ENCODE results near the gene AMPD3.

DNA sequence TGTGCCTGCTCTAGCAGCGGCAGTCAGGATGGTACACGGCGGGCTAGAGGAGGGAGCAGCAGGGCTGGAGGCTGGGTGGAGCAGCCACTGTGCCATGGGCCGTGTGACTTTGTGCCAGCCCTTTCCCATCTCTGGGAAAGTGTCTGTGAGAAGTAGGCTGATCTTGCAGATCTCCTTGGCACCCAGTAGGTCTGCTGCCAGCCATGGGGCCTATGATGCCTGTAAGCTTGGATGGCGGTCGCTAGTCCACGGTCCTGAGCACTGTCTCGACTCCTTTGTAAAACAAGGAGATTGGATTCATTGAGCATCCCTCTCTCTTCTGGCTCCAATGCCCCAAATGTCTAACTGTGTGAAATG lies 22.6 kb downstream of the AMPD3 start:
- no peak for TF ChIP-seq CTCF (IDR thresholded peaks at IDR 0.05)
- no peak for TF ChIP-seq POLR2AphosphoS5 (IDR thresholded peaks at IDR 0.05; ENCODE audit: low read depth, low read length)
- TF ChIP-seq, protein P1, sequence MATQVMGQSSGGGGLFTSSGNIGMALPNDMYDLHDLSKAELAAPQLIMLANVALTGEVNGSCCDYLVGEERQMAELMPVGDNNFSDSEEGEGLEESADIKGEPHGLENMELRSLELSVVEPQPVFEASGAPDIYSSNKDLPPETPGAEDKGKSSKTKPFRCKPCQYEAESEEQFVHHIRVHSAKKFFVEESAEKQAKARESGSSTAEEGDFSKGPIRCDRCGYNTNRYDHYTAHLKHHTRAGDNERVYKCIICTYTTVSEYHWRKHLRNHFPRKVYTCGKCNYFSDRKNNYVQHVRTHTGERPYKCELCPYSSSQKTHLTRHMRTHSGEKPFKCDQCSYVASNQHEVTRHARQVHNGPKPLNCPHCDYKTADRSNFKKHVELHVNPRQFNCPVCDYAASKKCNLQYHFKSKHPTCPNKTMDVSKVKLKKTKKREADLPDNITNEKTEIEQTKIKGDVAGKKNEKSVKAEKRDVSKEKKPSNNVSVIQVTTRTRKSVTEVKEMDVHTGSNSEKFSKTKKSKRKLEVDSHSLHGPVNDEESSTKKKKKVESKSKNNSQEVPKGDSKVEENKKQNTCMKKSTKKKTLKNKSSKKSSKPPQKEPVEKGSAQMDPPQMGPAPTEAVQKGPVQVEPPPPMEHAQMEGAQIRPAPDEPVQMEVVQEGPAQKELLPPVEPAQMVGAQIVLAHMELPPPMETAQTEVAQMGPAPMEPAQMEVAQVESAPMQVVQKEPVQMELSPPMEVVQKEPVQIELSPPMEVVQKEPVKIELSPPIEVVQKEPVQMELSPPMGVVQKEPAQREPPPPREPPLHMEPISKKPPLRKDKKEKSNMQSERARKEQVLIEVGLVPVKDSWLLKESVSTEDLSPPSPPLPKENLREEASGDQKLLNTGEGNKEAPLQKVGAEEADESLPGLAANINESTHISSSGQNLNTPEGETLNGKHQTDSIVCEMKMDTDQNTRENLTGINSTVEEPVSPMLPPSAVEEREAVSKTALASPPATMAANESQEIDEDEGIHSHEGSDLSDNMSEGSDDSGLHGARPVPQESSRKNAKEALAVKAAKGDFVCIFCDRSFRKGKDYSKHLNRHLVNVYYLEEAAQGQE (IDR thresholded peaks at IDR 0.05; ENCODE audit: low read depth, low read length) = no peak
- no peak for TF ChIP-seq TEAD4 (IDR thresholded peaks at IDR 0.05; ENCODE audit: borderline replicate concordance, insufficient read depth)
- TF ChIP-seq NFIC (IDR thresholded peaks at IDR 0.05; ENCODE audit: borderline replicate concordance) = no peak
- TF ChIP-seq SMC3 (IDR thresholded peaks at IDR 0.05; ENCODE audit: low read depth, low read length) = no peak
- TF ChIP-seq EP300 (IDR thresholded peaks at IDR 0.05; ENCODE audit: borderline replicate concordance in 1 of 2, low read depth in 1 of 2, low read length in 1 of 2) = no peak
- no peak for TF ChIP-seq MAX (IDR thresholded peaks at IDR 0.05; ENCODE audit: low read depth)
- no peak for TF ChIP-seq TCF12 (IDR thresholded peaks at IDR 0.05)
- no peak for TF ChIP-seq TAF1 (IDR thresholded peaks at IDR 0.05; ENCODE audit: borderline replicate concordance, low read depth, low read length)
- TF ChIP-seq FOXM1 (IDR thresholded peaks at IDR 0.05; ENCODE audit: low read depth) = no peak
